PFSK-1 (cell line): ENCODE results near the gene TTC21A.

ENCODE experiments used
- FOXP2 ChIP-seq: optimal IDR thresholded peaks from 2 replicates; pipeline ENCODE3; 2011; ENCODE audit warnings: borderline replicate concordance, control low read depth, inconsistent platforms; ENCODE audit not compliant: insufficient read depth; ENCODE audit errors: extremely low read length, extremely low read depth
- POLR2AphosphoS5 ChIP-seq: IDR thresholded peaks from 2 replicates; pipeline ENCODE4 v1.6.1; 2012; ENCODE audit warnings: low read depth, mild to moderate bottlenecking, control low read depth, low read length, moderate library complexity
- REST ChIP-seq, 2 experiments: IDR thresholded peaks; 2 replicates each; pipeline versions ENCODE4 v1.6.1 to v1.8.0; 2011 to 2012; ENCODE audit warnings: low read depth in 2 of 2, low read length in 2 of 2, control low read depth in 1 of 2, inconsistent platforms in 1 of 2, mild to moderate bottlenecking in 1 of 2, moderate library complexity in 1 of 2; ENCODE audit not compliant: insufficient read depth in 1 of 2
- SIN3A ChIP-seq: IDR thresholded peaks from 2 replicates; pipeline ENCODE4 v1.6.1; 2012; ENCODE audit warnings: mild to moderate bottlenecking, low read length, moderate library complexity, borderline replicate concordance; ENCODE audit not compliant: insufficient read depth
- TAF1 ChIP-seq: IDR thresholded peaks from 2 replicates; pipeline ENCODE4 v1.6.1; 2012; ENCODE audit warnings: low read length, control low read depth, borderline replicate concordance; ENCODE audit not compliant: insufficient read depth

GRCh38 chr3:39115870-39116269, 8.4 kb downstream of the TTC21A start:
- TF ChIP-seq POLR2AphosphoS5 = no peak
- TF ChIP-seq TAF1 = no peak
- TF ChIP-seq REST (IDR thresholded peaks at IDR 0.05; ENCODE audit: insufficient read depth in 1 of 2, low read depth in 2 of 2, low read length in 2 of 2) = no peak
- TF ChIP-seq SIN3A = no peak
- TF ChIP-seq FOXP2 = no peak
